ENCODE results near the gene ATXN2L. TPM values are rescaled to one million over a fixed set of nuclear protein-coding genes. Genes with fewer than 3 reads are reported as not detected.

The ATXN2L gene

Small RNA genes lying within 50 kb of the gene (small RNA-seq; reads per million reads assigned to genes)
- gene RF00416 (ENCODE audit: insufficient read depth) = not detected

Data from neuronal stem cell (in vitro differentiated cells).